ENCODE data around the gene CDH13. TPM values are rescaled to one million over a fixed set of nuclear protein-coding genes. Genes with fewer than 3 reads are reported as not detected.

The CDH13 gene
- total RNA-seq, 2 experiments from 2014 or later, result not detected

DNA sequence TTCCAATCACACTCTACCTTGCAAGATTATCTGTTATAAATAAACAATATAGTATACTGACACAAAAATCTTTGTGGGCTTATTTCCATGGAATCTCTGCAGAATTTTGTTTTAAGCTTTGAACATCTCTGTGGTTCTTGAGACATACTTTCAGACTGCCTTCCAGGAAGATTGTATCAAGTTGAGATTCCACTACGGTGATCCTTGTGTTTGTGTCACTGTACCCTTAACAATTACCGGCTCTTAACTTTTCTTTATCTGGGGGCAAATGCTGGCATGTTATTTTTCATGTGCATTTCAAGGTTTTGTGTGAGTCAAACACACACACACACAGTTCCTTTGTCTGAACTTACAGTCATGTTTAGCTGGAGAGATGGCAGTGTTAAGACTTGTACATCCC is 708.3 kb downstream of the CDH13 start:
- ChIA-PET POLR2A (no interaction called here), CTCF (ENCODE audit: unreplicated experiment) (no interaction called here)
- H3K27ac ChIP-seq (ENCODE audit: low read depth, low read length, poor library complexity, severe bottlenecking), result no peak overlapping the region
- no peak for DNase-seq (ENCODE audit: low spot score)
- no peaks in the 10 kb centered on the region for H3K9me3 ChIP-seq (ENCODE audit: low read length)
- no peaks in the 10 kb centered on the region for H3K4me1 ChIP-seq (ENCODE audit: insufficient read depth, low read length, poor library complexity, severe bottlenecking)
- H3K4me3 ChIP-seq (ENCODE audit: low read depth, low read length, poor library complexity, severe bottlenecking), result no peak overlapping the region
- H3K79me2 ChIP-seq (ENCODE audit: insufficient read depth, low read depth, low read length), result no peaks in the 10 kb centered on the region
- H3K4me2 ChIP-seq (ENCODE audit: low read length), result no peak overlapping the region
- no TSS peak for BruUV-seq (replicated peaks)
- intact Hi-C loops (cut with micrococcal nuclease; ENCODE audit: unreplicated experiment), result no loop called here
- H3K9me2 ChIP-seq (ENCODE audit: insufficient read depth, low read length), result no peaks in the 10 kb centered on the region
- TF ChIP-seq, protein P1, sequence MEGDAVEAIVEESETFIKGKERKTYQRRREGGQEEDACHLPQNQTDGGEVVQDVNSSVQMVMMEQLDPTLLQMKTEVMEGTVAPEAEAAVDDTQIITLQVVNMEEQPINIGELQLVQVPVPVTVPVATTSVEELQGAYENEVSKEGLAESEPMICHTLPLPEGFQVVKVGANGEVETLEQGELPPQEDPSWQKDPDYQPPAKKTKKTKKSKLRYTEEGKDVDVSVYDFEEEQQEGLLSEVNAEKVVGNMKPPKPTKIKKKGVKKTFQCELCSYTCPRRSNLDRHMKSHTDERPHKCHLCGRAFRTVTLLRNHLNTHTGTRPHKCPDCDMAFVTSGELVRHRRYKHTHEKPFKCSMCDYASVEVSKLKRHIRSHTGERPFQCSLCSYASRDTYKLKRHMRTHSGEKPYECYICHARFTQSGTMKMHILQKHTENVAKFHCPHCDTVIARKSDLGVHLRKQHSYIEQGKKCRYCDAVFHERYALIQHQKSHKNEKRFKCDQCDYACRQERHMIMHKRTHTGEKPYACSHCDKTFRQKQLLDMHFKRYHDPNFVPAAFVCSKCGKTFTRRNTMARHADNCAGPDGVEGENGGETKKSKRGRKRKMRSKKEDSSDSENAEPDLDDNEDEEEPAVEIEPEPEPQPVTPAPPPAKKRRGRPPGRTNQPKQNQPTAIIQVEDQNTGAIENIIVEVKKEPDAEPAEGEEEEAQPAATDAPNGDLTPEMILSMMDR (conservative IDR thresholded peaks at IDR 0.05; ENCODE audit: low read length), result no peak
- no peak for TF ChIP-seq EZH2phosphoT487 (IDR thresholded peaks at IDR 0.05; ENCODE audit: borderline replicate concordance, low read depth, low read length)
- H3K36me3 ChIP-seq (ENCODE audit: insufficient read depth, low read length), result no peaks in the 10 kb centered on the region
- H2AFZ ChIP-seq (ENCODE audit: low read length), result no peak overlapping the region
- H4K20me1 ChIP-seq (ENCODE audit: insufficient read depth, low read length), result no peaks in the 10 kb centered on the region

DNA sequence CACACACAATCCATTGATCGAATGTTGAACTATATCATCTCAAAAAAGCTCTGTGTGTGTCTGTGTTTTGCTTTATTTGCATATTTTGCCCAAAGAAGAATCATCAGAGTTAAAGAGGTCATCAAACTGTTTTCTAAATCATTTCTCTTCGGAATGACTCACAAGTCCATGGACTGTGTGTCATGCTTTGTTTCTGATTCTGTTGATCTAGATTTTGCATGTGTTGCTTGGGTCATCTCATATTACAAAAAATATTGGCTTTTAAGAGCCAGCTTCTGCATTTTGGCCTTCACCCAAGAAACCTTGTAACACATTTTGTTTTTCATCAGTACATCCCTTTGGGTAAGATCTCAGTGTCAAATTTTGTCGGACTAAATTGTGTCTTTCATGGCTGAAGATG is 709.8 kb downstream of the CDH13 start:
- Histone ChIP-seq H3K4me2 (ENCODE audit: low read length) (no peak overlapping the region), H3K36me3 (ENCODE audit: insufficient read depth, low read length) (no peaks in the 10 kb centered on the region), H3K4me1 (ENCODE audit: insufficient read depth, low read length, poor library complexity, severe bottlenecking) (no peaks in the 10 kb centered on the region), H4K20me1 (ENCODE audit: insufficient read depth, low read length) (no peaks in the 10 kb centered on the region), H3K9me2 (ENCODE audit: insufficient read depth, low read length) (no peaks in the 10 kb centered on the region), H2AFZ (ENCODE audit: low read length) (no peak overlapping the region), H3K79me2 (ENCODE audit: insufficient read depth, low read depth, low read length) (no peaks in the 10 kb centered on the region), H3K4me3 (ENCODE audit: low read depth, low read length, poor library complexity, severe bottlenecking) (no peak overlapping the region), H3K27ac (ENCODE audit: low read depth, low read length, poor library complexity, severe bottlenecking) (no peak overlapping the region), H3K9me3 (ENCODE audit: low read length) (no peaks in the 10 kb centered on the region)
- ChIA-PET CTCF (ENCODE audit: unreplicated experiment) (no interaction called here), POLR2A (no interaction called here)
- DNase-seq (ENCODE audit: low spot score), result no peak
- no TSS peak for BruUV-seq (replicated peaks)
- intact Hi-C loops (cut with micrococcal nuclease; ENCODE audit: unreplicated experiment), result no loop called here
- no peak for TF ChIP-seq EZH2phosphoT487 (IDR thresholded peaks at IDR 0.05; ENCODE audit: borderline replicate concordance, low read depth, low read length)

DNA sequence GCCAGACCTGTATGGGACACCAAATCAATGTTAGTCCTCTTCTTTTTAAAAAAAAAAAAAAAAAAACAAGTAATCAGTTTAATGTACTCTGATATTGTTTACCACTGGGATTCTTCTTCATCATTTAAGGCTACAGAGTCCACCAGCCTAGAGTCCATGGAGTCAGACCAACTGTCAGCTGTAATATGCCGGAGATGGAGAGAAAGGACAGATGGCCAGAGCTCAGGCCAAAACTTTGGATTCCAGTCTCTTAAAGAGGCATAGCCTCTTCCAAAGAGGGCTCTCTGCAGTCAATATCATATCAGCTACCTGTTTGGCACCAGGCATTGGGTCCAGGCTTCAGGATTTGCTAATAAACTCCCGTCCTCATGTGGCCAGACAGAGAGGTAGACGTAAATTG is 711.4 kb downstream of the CDH13 start:
- TF ChIP-seq, protein P1 (conservative IDR thresholded peaks at IDR 0.05; ENCODE audit: low read length), result no peak
- TF ChIP-seq EZH2phosphoT487 (IDR thresholded peaks at IDR 0.05; ENCODE audit: borderline replicate concordance, low read depth, low read length), result no peak
- Histone ChIP-seq H3K79me2 (ENCODE audit: insufficient read depth, low read depth, low read length) (no peaks in the 10 kb centered on the region), H3K4me3 (ENCODE audit: low read depth, low read length, poor library complexity, severe bottlenecking) (no peak overlapping the region), H3K9me3 (ENCODE audit: low read length) (no peaks in the 10 kb centered on the region), H2AFZ (ENCODE audit: low read length) (no peak overlapping the region), H3K4me1 (ENCODE audit: insufficient read depth, low read length, poor library complexity, severe bottlenecking) (no peaks in the 10 kb centered on the region), H3K27ac (ENCODE audit: low read depth, low read length, poor library complexity, severe bottlenecking) (no peak overlapping the region), H3K4me2 (ENCODE audit: low read length) (no peak overlapping the region), H3K9me2 (ENCODE audit: insufficient read depth, low read length) (no peaks in the 10 kb centered on the region), H4K20me1 (ENCODE audit: insufficient read depth, low read length) (no peaks in the 10 kb centered on the region), H3K36me3 (ENCODE audit: insufficient read depth, low read length) (no peaks in the 10 kb centered on the region)
- POLR2A ChIA-PET, result interaction anchor here (0.7 kb wide), 2 partner anchors 11 to 982 kb away, joined by 4 to 8 read pairs; no protein-coding TSS in a partner anchor
- CTCF ChIA-PET (ENCODE audit: unreplicated experiment), result no interaction called here
- DNase-seq (ENCODE audit: low spot score), result no peak
- intact Hi-C loops (cut with micrococcal nuclease; ENCODE audit: unreplicated experiment), result no loop called here
- BruUV-seq (replicated peaks), result no TSS peak

Measured in OCI-LY7 (cell line).